Keratinocyte (primary cell): ENCODE measurements around the gene FLVCR2.

Experiments used
- CTCF ChIP-seq, 3 experiments: IDR thresholded peaks in 1 of 3; conservative IDR thresholded peaks in 1 of 3; optimal IDR thresholded peaks in 1 of 3; 2 replicates in 2 of 3; 3 replicates in 1 of 3; pipeline versions ENCODE3 to v1.5.1; 2011; ENCODE audit warnings: low read length in 3 of 3, mild to moderate bottlenecking in 3 of 3, moderate library complexity in 2 of 3, control low read depth in 1 of 3, inconsistent platforms in 1 of 3; ENCODE audit not compliant: insufficient read depth in 2 of 3; ENCODE audit errors: extremely low read depth in 1 of 3
- EZH2 ChIP-seq: IDR thresholded peaks from one replicate; pipeline ENCODE4 v1.6.1; 2012; ENCODE audit warnings: inconsistent platforms, mild to moderate bottlenecking, low read length, moderate library complexity

GRCh38 chr14:75539561-75540478 is 38.6 kb upstream of the FLVCR2 start:
- TF ChIP-seq CTCF (optimal IDR thresholded peaks at IDR 0.05 in 1 of 3, IDR thresholded peaks at IDR 0.05 in 1 of 3, conservative IDR thresholded peaks at IDR 0.05 in 1 of 3; ENCODE audit: extremely low read depth in 1 of 3, insufficient read depth in 2 of 3, low read length in 3 of 3) (no peak), EZH2 (no peak)
